Spleen (tissue), 11 donors: ENCODE results near the gene NCLN. TPM values are rescaled to one million over a fixed set of nuclear protein-coding genes. Genes with fewer than 3 reads are reported as not detected.
A peak's percentile ranks its signal among the peaks of the same experiment; 100 is the strongest.
"Not testable (repeated sequence)": the region's sequence is repeated elsewhere in the genome, so short reads cannot be mapped to it uniquely, and the experiment has no call there.

Source experiments
- DNase-seq: peaks from one replicate; pipeline ENCODE4 v3.0.0-alpha.2; 2020
- H3K27ac ChIP-seq, 8 donors: fragments of 200-600 bp; sonication (generic) in 7 of 8; 1 replicate in 4 of 8; 2 replicates in 4 of 8; pipeline versions ENCODE4 v1.5.0 to v1.8.0; 2016 to 2021; ENCODE audit warnings: inconsistent platforms in 4 of 8, mild to moderate bottlenecking in 4 of 8, moderate library complexity in 1 of 8
- H3K27me3 ChIP-seq, 7 donors: fragments of 200-600 bp; sonication (generic) in 6 of 7; replicated peaks in 1 of 7; 1 replicate in 4 of 7; 2 replicates in 3 of 7; pipeline versions ENCODE4 v1.5.0 to v1.8.0; 2016 to 2021; ENCODE audit warnings: inconsistent platforms in 3 of 7, mild to moderate bottlenecking in 1 of 7
- H3K36me3 ChIP-seq, 6 donors: fragments of 200-600 bp; sonication (generic) in 5 of 6; 1 replicate in 4 of 6; 2 replicates in 2 of 6; pipeline versions ENCODE4 v1.5.0 to v1.8.0; 2016 to 2021; ENCODE audit warnings: inconsistent platforms in 2 of 6
- H3K4me1 ChIP-seq, 6 donors: fragments of 200-600 bp; sonication (generic) in 5 of 6; 1 replicate in 3 of 6; 2 replicates in 3 of 6; pipeline versions ENCODE4 v1.5.0 to v1.8.0; 2016 to 2021; ENCODE audit warnings: inconsistent platforms in 3 of 6
- H3K4me3 ChIP-seq, 8 donors: fragments of 200-600 bp; sonication (generic) in 7 of 8; 1 replicate in 4 of 8; 2 replicates in 4 of 8; pipeline versions ENCODE4 v1.5.0 to v1.8.0; 2016 to 2021; ENCODE audit warnings: inconsistent platforms in 4 of 8, mild to moderate bottlenecking in 4 of 8, moderate library complexity in 2 of 8
- H3K9me3 ChIP-seq, 8 donors: fragments of 200-600 bp; sonication (generic) in 7 of 8; 1 replicate in 4 of 8; 2 replicates in 4 of 8; pipeline versions ENCODE4 v1.5.0 to v1.8.0; 2016 to 2021; ENCODE audit warnings: inconsistent platforms in 4 of 8
- CTCF ChIP-seq, 11 experiments: fragments of 200-600 bp in 7 of 11; fragments of 450-650 bp in 4 of 11; sonication (generic) in 4 of 11; IDR thresholded peaks in 8 of 11; conservative IDR thresholded peaks in 3 of 11; 1 replicate in 7 of 11; 2 replicates in 4 of 11; pipeline versions ENCODE4 v1.4.0 to v1.8.0; 2016 to 2021; ENCODE audit warnings: antibody characterized with exemption in 11 of 11, inconsistent platforms in 4 of 11, mild to moderate bottlenecking in 1 of 11
- POLR2A ChIP-seq, 3 donors: fragments of 450-650 bp; IDR thresholded peaks; one replicate each; pipeline ENCODE4 v1.5.1; 2017; ENCODE audit warnings: antibody characterized with exemption in 3 of 3, mild to moderate bottlenecking in 1 of 3
- POLR2AphosphoS5 ChIP-seq, 3 donors: sonication (generic); formaldehyde crosslinking; IDR thresholded peaks; one replicate each; pipeline ENCODE4 v1.5.1; 2017; ENCODE audit warnings: antibody characterized with exemption in 3 of 3
- WGBS, 5 donors: extraction: QIAGEN DNeasy Blood & Tissue Kit in 3 of 5; methylation state at CpG; one replicate each; pipeline versions ENCODE4 v1.1.5 to v1.1.7; 2013 to 2018; 5-methylcytosine and 5-hydroxymethylcytosine counted together
- intact Hi-C: fragments of 100-400 bp; cut with DNase I; formaldehyde crosslinking; loops from one replicate; pipeline ENCODE4 v1.15.0; 2023; ENCODE audit warnings: low total_unique reads
- polyA plus RNA-seq, 3 donors: library from polyadenylated mRNA; stranded (reverse); fragments of 200-250 nt; gene quantifications; one replicate each; pipeline ENCODE4 v1.2.1, GENCODE V29; 2013
- total RNA-seq, 7 donors: library from RNA; depleted of rRNA in 3 of 7; stranded (reverse); fragments of >200 nt in 3 of 7; fragmentation: NEBNext Ultra II Directional in 4 of 7; extraction: Animal tissue kit (Norgen Biotek cat#: 25700) in 4 of 7; gene quantifications; one replicate each; pipeline versions ENCODE4 v1.1.0 to v1.2.1, GENCODE V29; 2016 to 2021
- donor health status: healthy with polysubstance abuse.
- donor health status: DM: no; HTN: no; CAD: no; lungs with moderate emphysema.
- donor health status: DM: no; HTN: no; CAD: no.
- donor health status: Bipolar disorder and iron deficiency.
- donor health status: healthy.
- donor health status: DM: no; HTN: no; CAD: no.
- donor health status: DM: yes; HTN: yes; CAD: no.

NCLN gene
- total and polyA plus RNA-seq, 10 donors = 37.8 to 89.5 (median 48.9) TPM

GRCh38 chr19:3189702-3190469, 4.2 kb downstream of the NCLN start:
- 70 to 89% (median 76%) methylated on average over 14 to 28 of the region's 28 CpGs for WGBS, 5 donors
- TF ChIP-seq POLR2AphosphoS5 (IDR thresholded peaks at IDR 0.05) = peak in 1 of 3 donors; percentile 46
- TF ChIP-seq POLR2A (IDR thresholded peaks at IDR 0.05) = no peak
- TF ChIP-seq CTCF (IDR thresholded peaks at IDR 0.05 in 8 of 11, conservative IDR thresholded peaks at IDR 0.05 in 3 of 11) = no peak
- intact Hi-C loops = no loop called here

GRCh38 chr19:3190470-3190770, 4.7 kb downstream of the NCLN start:
- Histone ChIP-seq H3K27me3 (no peaks in the 10 kb centered on the region), H3K4me3 (no peak overlapping the region), H3K36me3 (peaks cover 0 to 71% (median 14%) of the 10 kb centered on the region in 6 donors), H3K9me3 (no peaks in the 10 kb centered on the region), H3K27ac (peak overlapping the region in 2 of 8 donors; percentile 98 to 99), H3K4me1 (peaks cover 32 to 79% (median 46%) of the 10 kb centered on the region in 6 donors)
- TF ChIP-seq CTCF (IDR thresholded peaks at IDR 0.05 in 8 of 11, conservative IDR thresholded peaks at IDR 0.05 in 3 of 11) = no peak
- peak in 1 of 3 donors; percentile 28 for TF ChIP-seq POLR2AphosphoS5 (IDR thresholded peaks at IDR 0.05)
- DNase-seq = no peak
- WGBS, 5 donors = 87 to 100% (median 97%) methylated on average over 2 to 18 of the region's 18 CpGs
- intact Hi-C loops = no loop called here

More at GRCh38 chr19:3189702-3190469, 4.2 kb downstream of the NCLN start:
- Histone ChIP-seq H3K4me1 (peaks cover 35 to 84% (median 50%) of the 10 kb centered on the region in 6 donors), H3K27me3 (no peaks in the 10 kb centered on the region), H3K27ac (peak overlapping the region in 6 of 8 donors; percentile 70 to 99 (median 82)), H3K9me3 (no peaks in the 10 kb centered on the region), H3K36me3 (peaks cover 0 to 66% (median 14%) of the 10 kb centered on the region in 6 donors), H3K4me3 (peak overlapping the region in 1 of 8 donors; percentile 100)
- no peak for DNase-seq

GRCh38 chr19:3190921-3191805, 5.4 kb downstream of the NCLN start:
- peak; percentile 74 for DNase-seq
- Histone ChIP-seq H3K27ac (peak overlapping the region in 2 of 8 donors; percentile 53 to 98), H3K4me3 (no peak overlapping the region), H3K36me3 (peaks cover 0 to 78% (median 20%) of the 10 kb centered on the region in 6 donors), H3K4me1 (peaks cover 32 to 76% (median 44%) of the 10 kb centered on the region in 6 donors), H3K9me3 (no peaks in the 10 kb centered on the region), H3K27me3 (no peaks in the 10 kb centered on the region)
- intact Hi-C loops = no loop called here
- TF ChIP-seq POLR2A (IDR thresholded peaks at IDR 0.05) = no peak
- TF ChIP-seq POLR2AphosphoS5 (IDR thresholded peaks at IDR 0.05) = peak in 1 of 3 donors; percentile 6
- WGBS, 5 donors = 82 to 92% (median 89%) methylated on average over 40 to 46 of the region's 46 CpGs

GRCh38 chr19:3191806-3192104, 6.0 kb downstream of the NCLN start:
- peak overlapping the region in 1 of 8 donors; percentile 53 for H3K27ac ChIP-seq
- 88 to 94% (median 91%) methylated on average over 12 of the region's 12 CpGs for WGBS, 5 donors
- peaks cover 0 to 84% (median 25%) of the 10 kb centered on the region in 6 donors for H3K36me3 ChIP-seq
- H3K9me3 ChIP-seq, H3K4me3 ChIP-seq, intact Hi-C loops, DNase-seq, H3K27me3 ChIP-seq: not testable (repeated sequence)
- peaks cover 27 to 70% (median 38%) of the 10 kb centered on the region in 6 donors for H3K4me1 ChIP-seq

GRCh38 chr19:3192228-3192635, 6.5 kb downstream of the NCLN start:
- TF ChIP-seq POLR2AphosphoS5 (IDR thresholded peaks at IDR 0.05) = peak in 2 of 3 donors; percentile 11 to 29
- no peak for TF ChIP-seq CTCF (IDR thresholded peaks at IDR 0.05 in 8 of 11, conservative IDR thresholded peaks at IDR 0.05 in 3 of 11)
- no peak for TF ChIP-seq POLR2A (IDR thresholded peaks at IDR 0.05)
- no peaks in the 10 kb centered on the region for H3K27me3 ChIP-seq
- peaks cover 0 to 89% (median 29%) of the 10 kb centered on the region in 6 donors for H3K36me3 ChIP-seq
- no peaks in the 10 kb centered on the region for H3K9me3 ChIP-seq
- WGBS, 5 donors = 94 to 96% (median 95%) methylated on average over 14 to 32 of the region's 32 CpGs
- intact Hi-C loops = no loop called here
- DNase-seq = peak; percentile 74
- H3K27ac ChIP-seq = no peak overlapping the region
- no peak overlapping the region for H3K4me3 ChIP-seq
- peaks cover 23 to 65% (median 33%) of the 10 kb centered on the region in 6 donors for H3K4me1 ChIP-seq
